K562 (cell line): ENCODE results near the gene SLC36A3. TPM values are rescaled to one million over a fixed set of nuclear protein-coding genes. Genes with fewer than 3 reads are reported as not detected.

Experiments used
- ATAC-seq: fragments of 200-7000 bp; cut with Tn5 transposase; 3 replicates; pipeline ENCODE4 v1.9.1; 2020; ENCODE audit warnings: moderate library complexity
- BruUV-seq: library from RNA; stranded (reverse); fragments of 400-500 nt; replicated peaks from 2 replicates; lab custom pipeline; 2021; lab: Mats Ljungman, UMichigan
- CTCF ChIA-PET: fragments of 300-600 bp; formaldehyde crosslinking; extraction: SDS; loops from one replicate; lab custom pipeline; 2021; ENCODE audit warnings: low intra/inter-chr PET ratio; lab: Yijun Ruan, JAX
- POLR2A ChIA-PET: fragments of 300-600, 350-650 bp; sonication (Branson Sonifier 250); formaldehyde crosslinking; extraction: SDS; loops from one replicate; lab custom pipeline; 2021; ENCODE audit warnings: antibody characterized with exemption, inconsistent platforms; lab: Yijun Ruan, JAX
- DNase-seq, 4 experiments: peaks; one replicate each; pipeline versions ENCODE4 v3.0.0 to v3.0.0-alpha.2; 2011 to 2018; ENCODE audit warnings: low spot score in 3 of 4, mixed read lengths in 3 of 4; ENCODE audit errors: extremely low read depth in 1 of 4
- FAIRE-seq: peaks from 2 replicates; lab custom pipeline; 2011; peaks lifted over from hg19 to GRCh38; lab: Jason Lieb, UNC
- H2AFZ ChIP-seq: 2 replicates; pipeline ENCODE4 v1.6.0; 2011; ENCODE audit warnings: low read depth, low read length, control low read depth, inconsistent platforms
- H3K27ac ChIP-seq: fragments of 200-600 bp; 3 replicates; pipeline ENCODE4 v1.8.0; 2011; ENCODE audit warnings: low read depth, mild to moderate bottlenecking, control low read depth, inconsistent platforms, low read length, moderate library complexity, mixed read lengths; ENCODE audit errors: extremely low read depth
- H3K27me3 ChIP-seq, 2 experiments: fragments of 300-600 bp in 1 of 2; 2 replicates in 1 of 2; 3 replicates in 1 of 2; pipeline versions ENCODE4 v1.6.0 to v1.8.0; 2011; ENCODE audit warnings: inconsistent platforms in 2 of 2, low read length in 2 of 2, mild to moderate bottlenecking in 1 of 2, mixed read lengths in 1 of 2, moderate library complexity in 1 of 2; ENCODE audit not compliant: control insufficient read depth in 2 of 2, insufficient read depth in 2 of 2
- H3K36me3 ChIP-seq: fragments of 300-600 bp; 3 replicates; pipeline ENCODE4 v1.8.0; 2011; ENCODE audit warnings: mild to moderate bottlenecking, low read length, inconsistent platforms; ENCODE audit not compliant: control insufficient read depth, insufficient read depth
- H3K4me1 ChIP-seq, 2 experiments: fragments of 200-600 bp in 1 of 2; replicated peaks in 1 of 2; 2 replicates in 1 of 2; 3 replicates in 1 of 2; pipeline versions ENCODE4 v1.5.1 to v1.8.0; 2011; ENCODE audit warnings: inconsistent platforms in 2 of 2, low read length in 2 of 2, mild to moderate bottlenecking in 1 of 2, mixed read lengths in 1 of 2, moderate library complexity in 1 of 2; ENCODE audit not compliant: control insufficient read depth in 2 of 2, insufficient read depth in 2 of 2
- H3K4me2 ChIP-seq: 2 replicates; pipeline ENCODE4 v1.6.1; 2011; ENCODE audit warnings: low read length, control low read depth, inconsistent platforms, mixed read lengths; ENCODE audit not compliant: insufficient read depth
- H3K4me3 ChIP-seq: fragments of 200-600 bp; sonication (generic), shearing (Covaris generic); 2 replicates; pipeline ENCODE4 v1.5.1; 2016; ENCODE audit warnings: control low read depth, inconsistent platforms
- H3K79me2 ChIP-seq: fragments of 200-600 bp; 3 replicates; pipeline ENCODE4 v1.8.0; 2011; ENCODE audit warnings: low read length, inconsistent platforms; ENCODE audit not compliant: control insufficient read depth, insufficient read depth
- H3K9ac ChIP-seq, 2 experiments: 2 replicates each; pipeline versions ENCODE4 v1.6.0 to v1.6.1; 2011; ENCODE audit warnings: low read depth in 2 of 2, low read length in 2 of 2, control low read depth in 1 of 2, inconsistent platforms in 1 of 2, mild to moderate bottlenecking in 1 of 2, mixed read lengths in 1 of 2; ENCODE audit not compliant: insufficient read depth in 1 of 2
- H3K9me1 ChIP-seq: one replicate; pipeline ENCODE4 v1.6.0; 2011; ENCODE audit warnings: inconsistent platforms, mild to moderate bottlenecking, low read length, moderate library complexity; ENCODE audit not compliant: control insufficient read depth, insufficient read depth
- H3K9me3 ChIP-seq: replicated peaks from 2 replicates; pipeline ENCODE4 v1.5.1; 2011; ENCODE audit warnings: low read depth, low read length, inconsistent platforms; ENCODE audit not compliant: control insufficient read depth, insufficient read depth
- H4K20me1 ChIP-seq: replicated peaks from 2 replicates; pipeline ENCODE4 v1.6.1; 2011; ENCODE audit warnings: low read length, inconsistent platforms, mixed read lengths; ENCODE audit not compliant: control insufficient read depth, insufficient read depth
- AFF1 ChIP-seq, 2 experiments: fragments of 450-650 bp; IDR thresholded peaks; 2 replicates each; pipeline ENCODE4 v1.6.1; 2018; ENCODE audit warnings: mild to moderate bottlenecking in 2 of 2, low read depth in 1 of 2; ENCODE audit not compliant: partially characterized antibody in 2 of 2
- CSDE1 ChIP-seq, 2 experiments: fragments of 450-650 bp; IDR thresholded peaks; 2 replicates each; pipeline ENCODE4 v1.6.1; 2016; ENCODE audit warnings: mild to moderate bottlenecking in 1 of 2
- DDX20 ChIP-seq: fragments of 450-650 bp; IDR thresholded peaks from 2 replicates; pipeline ENCODE4 v1.6.1; 2016; ENCODE audit warnings: missing genetic modification characterization, low read depth, mild to moderate bottlenecking, missing compliant biosample characterization, moderate library complexity
- EHMT2 ChIP-seq: fragments of 450-650 bp; IDR thresholded peaks from 2 replicates; pipeline ENCODE4 v1.6.1; 2018; ENCODE audit warnings: antibody characterized with exemption
- ETV6 ChIP-seq, 3 experiments: fragments of 150-350 bp in 1 of 3; sonication (generic) in 1 of 3; formaldehyde crosslinking in 1 of 3; IDR thresholded peaks; 2 replicates each; pipeline versions ENCODE4 v1.6.1 to v1.8.0; 2014 to 2022; ENCODE audit warnings: borderline replicate concordance in 2 of 3, low read depth in 2 of 3, antibody characterized with exemption in 1 of 3, low read length in 1 of 3, mild to moderate bottlenecking in 1 of 3, missing genetic modification reagents in 1 of 3
- TRIM28 ChIP-seq: fragments of 450-650 bp; IDR thresholded peaks from 2 replicates; pipeline ENCODE4 v1.6.1; 2017
- ZNF785 ChIP-seq: fragments of 250-450 bp; sonication (Bioruptor Pico); IDR thresholded peaks from 2 replicates; pipeline ENCODE4 v1.4.0; 2020; ENCODE audit warnings: mild to moderate bottlenecking
- WGBS: fragments of 100-300 bp; shearing (Covaris generic); methylation state at CpG from one replicate; pipeline ENCODE4 v1.1.6; 2016; ENCODE audit warnings: low coverage, mixed read lengths; ENCODE audit not compliant: insufficient coverage; ENCODE audit errors: missing lambda C conversion rate; 5-methylcytosine and 5-hydroxymethylcytosine counted together
- in situ Hi-C: fragments of 300-500 bp; cut with MboI; formaldehyde crosslinking; loops from 4 replicates; pipeline ENCODE4 v1.15.0; 2018; ENCODE audit warnings: inconsistent platforms, mixed read lengths
- intact Hi-C: fragments of 100-400 bp; cut with micrococcal nuclease; formaldehyde crosslinking; loops from 2 replicates; pipeline ENCODE4 v1.14.2; 2022
- polyA plus RNA-seq, 8 experiments: library from polyadenylated mRNA; depleted of rRNA in 4 of 8; stranded (reverse) in 5 of 8; unstranded in 3 of 8; fragments of >200 nt; fragmentation: Nextera tagmentation in 2 of 8; fragmentation: Illumina TruSeq in 1 of 8; extraction: Ambion mirVana in 2 of 8; extraction: Trizol in 1 of 8; gene quantifications; 2 replicates each; pipeline versions ENCODE4 v1.2.1 to v1.2.3, GENCODE V29; 2011 to 2014; ENCODE audit warnings: inconsistent platforms in 1 of 8, missing spikeins in 1 of 8
- total RNA-seq, 7 experiments: library from RNA; depleted of rRNA in 6 of 7; stranded (reverse); fragments of >200 nt in 6 of 7; fragmentation: Illumina TruSeq in 2 of 7; extraction: Trizol in 2 of 7; gene quantifications; 2 replicates each; pipeline versions ENCODE4 v1.2.1 to v1.2.3, GENCODE V29; 2011 to 2021; ENCODE audit warnings: low replicate concordance in 1 of 7
- TF ChIP-seq, protein P1 (sequence below): fragments of 450-650 bp; IDR thresholded peaks from 2 replicates; pipeline ENCODE4 v1.6.1; 2016; ENCODE audit warnings: low read depth, mild to moderate bottlenecking, moderate library complexity

SLC36A3 gene
- total and polyA plus RNA-seq, 9 of the 15 experiments (the other 6 are each of a cell fraction or from before 2014, with no cell fraction given), result not detected

DNA sequence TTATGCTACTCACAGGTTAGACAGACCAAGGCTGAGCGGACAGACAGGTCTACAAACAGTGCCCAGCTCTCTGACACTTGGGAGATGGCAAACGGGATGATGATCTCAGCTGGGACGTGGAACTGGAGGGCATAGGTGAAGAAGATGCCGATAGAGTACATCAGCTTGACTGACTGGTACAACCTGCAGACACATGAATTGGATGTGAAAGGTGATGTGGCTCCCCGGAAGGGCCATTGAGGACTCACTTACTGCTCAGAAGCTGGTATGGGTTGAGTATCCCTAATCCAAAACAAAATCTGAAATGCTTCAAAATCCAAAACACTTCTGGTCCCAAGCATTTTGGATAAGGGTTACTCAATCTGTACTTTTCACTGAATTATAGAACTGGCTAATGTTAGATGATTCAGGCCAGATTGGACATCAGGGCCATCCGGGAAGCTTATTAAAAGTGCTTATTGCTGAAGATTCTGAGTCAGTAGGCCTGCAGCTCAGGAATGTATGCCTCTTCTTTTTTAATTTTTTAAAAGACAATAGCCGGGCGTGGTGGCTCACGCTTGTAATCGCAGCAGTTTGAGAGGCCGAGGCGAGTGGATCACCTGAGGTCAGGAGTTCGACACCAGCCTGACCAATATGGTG lies 22.4 kb downstream of the SLC36A3 start:
- ChIA-PET POLR2A (interaction anchor here (1.2 kb wide), 1 partner anchor 28 kb away, joined by 5 read pairs; the partner anchor contains the start of gene GM2A), CTCF (no interaction called here)
- intact Hi-C loops (no loop called here), in situ Hi-C loops (no loop called here)
- TF ChIP-seq ETV6 (IDR thresholded peaks at IDR 0.05; ENCODE audit: borderline replicate concordance in 1 of 2, low read depth in 2 of 2, low read length in 1 of 2) (no peak), ETV6 (CRISPR knock-in tag; IDR thresholded peaks at IDR 0.05; ENCODE audit: borderline replicate concordance) (no peak), ZNF785 (CRISPR knock-in tag) (no peak), TRIM28 (no peak), EHMT2 (no peak), CSDE1 (IDR thresholded peaks at IDR 0.05) (no peak), AFF1 (IDR thresholded peaks at IDR 0.05; ENCODE audit: low read depth in 1 of 2, partially characterized antibody in 2 of 2) (no peak), DDX20 (tag) (no peak)
- TF ChIP-seq, protein P1, sequence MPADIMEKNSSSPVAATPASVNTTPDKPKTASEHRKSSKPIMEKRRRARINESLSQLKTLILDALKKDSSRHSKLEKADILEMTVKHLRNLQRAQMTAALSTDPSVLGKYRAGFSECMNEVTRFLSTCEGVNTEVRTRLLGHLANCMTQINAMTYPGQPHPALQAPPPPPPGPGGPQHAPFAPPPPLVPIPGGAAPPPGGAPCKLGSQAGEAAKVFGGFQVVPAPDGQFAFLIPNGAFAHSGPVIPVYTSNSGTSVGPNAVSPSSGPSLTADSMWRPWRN, result no peak
- H3K4me2 ChIP-seq, result no peak overlapping the region
- H3K27me3 ChIP-seq, result peaks cover 7 to 30% of the 10 kb centered on the region in 2 experiments
- H4K20me1 ChIP-seq, result no peaks in the 10 kb centered on the region
- no peak overlapping the region; a peak in 1 of 4 replicates for H3K9ac ChIP-seq
- H2AFZ ChIP-seq, result no peak overlapping the region
- no peak for ATAC-seq
- H3K4me1 ChIP-seq, result no peaks in the 10 kb centered on the region
- FAIRE-seq, result no peak
- no peak for DNase-seq
- WGBS, result 0% methylated on average over 13 of the region's 13 CpGs
- no peaks in the 10 kb centered on the region for H3K79me2 ChIP-seq
- H3K4me3 ChIP-seq, result no peak overlapping the region
- BruUV-seq, result no TSS peak
- no peaks in the 10 kb centered on the region for H3K9me3 ChIP-seq
- H3K9me1 ChIP-seq, result no peaks in the 10 kb centered on the region
- no peaks in the 10 kb centered on the region for H3K36me3 ChIP-seq
- H3K27ac ChIP-seq, result no peak overlapping the region
